C4-2B (cell line): ENCODE data around the gene JAK3.
A peak's percentile ranks its signal among the peaks of the same experiment; 100 is the strongest.

Experiments used
- H3K27ac ChIP-seq: fragments of 450-650 bp; 2 replicates; pipeline ENCODE4 v1.5.1; 2017
- ZFX ChIP-seq: fragments of 450-650 bp; IDR thresholded peaks from 2 replicates; pipeline ENCODE4 v1.6.1; 2017
- TF ChIP-seq, protein P1 (sequence below): fragments of 450-650 bp; conservative IDR thresholded peaks from 2 replicates; pipeline ENCODE4 v1.5.1; 2017; ENCODE audit warnings: mild to moderate bottlenecking

Gene JAK3

DNA sequence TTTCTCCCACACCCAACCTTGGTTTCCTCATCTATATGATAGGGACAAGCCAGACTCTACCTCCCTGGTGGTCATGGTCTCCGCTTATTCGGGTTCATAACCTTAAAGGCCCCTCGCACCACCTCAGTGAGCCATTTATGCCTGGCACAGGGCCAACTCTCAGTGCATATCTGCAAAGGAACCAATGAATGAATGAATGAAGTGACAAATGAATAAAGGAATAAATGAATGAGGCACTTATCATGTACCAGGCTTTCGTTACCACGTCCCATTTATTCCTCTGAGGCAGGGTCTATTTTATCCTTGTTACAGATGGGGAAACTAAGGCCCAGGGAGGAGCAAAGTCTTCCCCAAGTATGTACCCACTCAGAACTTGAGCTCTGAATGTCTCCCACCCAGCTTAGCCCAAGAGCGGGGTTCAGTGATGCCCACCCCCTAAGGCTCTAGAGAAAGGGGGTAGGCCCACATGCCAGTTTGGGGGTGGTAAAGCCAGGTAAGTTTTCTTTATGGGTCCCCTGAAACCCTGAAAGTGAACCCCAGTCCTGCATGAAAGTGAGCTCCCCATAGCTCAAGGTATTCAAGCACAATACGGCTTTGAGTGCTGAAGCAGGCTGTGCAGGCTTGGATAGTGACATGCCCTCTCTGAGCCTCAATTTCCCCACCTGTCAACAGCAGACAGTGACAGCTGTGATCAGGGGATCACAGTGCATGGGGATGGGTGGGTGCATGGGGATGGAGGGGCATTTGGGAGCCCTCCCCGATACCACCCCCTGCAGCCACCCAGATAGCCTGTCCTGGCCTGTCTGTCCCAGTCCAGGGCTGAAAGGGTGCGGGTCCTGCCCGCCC is 23.5 kb upstream of the JAK3 start:
- no peak overlapping the region for H3K27ac ChIP-seq
- TF ChIP-seq ZFX = no peak
- TF ChIP-seq, protein P1, sequence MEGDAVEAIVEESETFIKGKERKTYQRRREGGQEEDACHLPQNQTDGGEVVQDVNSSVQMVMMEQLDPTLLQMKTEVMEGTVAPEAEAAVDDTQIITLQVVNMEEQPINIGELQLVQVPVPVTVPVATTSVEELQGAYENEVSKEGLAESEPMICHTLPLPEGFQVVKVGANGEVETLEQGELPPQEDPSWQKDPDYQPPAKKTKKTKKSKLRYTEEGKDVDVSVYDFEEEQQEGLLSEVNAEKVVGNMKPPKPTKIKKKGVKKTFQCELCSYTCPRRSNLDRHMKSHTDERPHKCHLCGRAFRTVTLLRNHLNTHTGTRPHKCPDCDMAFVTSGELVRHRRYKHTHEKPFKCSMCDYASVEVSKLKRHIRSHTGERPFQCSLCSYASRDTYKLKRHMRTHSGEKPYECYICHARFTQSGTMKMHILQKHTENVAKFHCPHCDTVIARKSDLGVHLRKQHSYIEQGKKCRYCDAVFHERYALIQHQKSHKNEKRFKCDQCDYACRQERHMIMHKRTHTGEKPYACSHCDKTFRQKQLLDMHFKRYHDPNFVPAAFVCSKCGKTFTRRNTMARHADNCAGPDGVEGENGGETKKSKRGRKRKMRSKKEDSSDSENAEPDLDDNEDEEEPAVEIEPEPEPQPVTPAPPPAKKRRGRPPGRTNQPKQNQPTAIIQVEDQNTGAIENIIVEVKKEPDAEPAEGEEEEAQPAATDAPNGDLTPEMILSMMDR = no peak

DNA sequence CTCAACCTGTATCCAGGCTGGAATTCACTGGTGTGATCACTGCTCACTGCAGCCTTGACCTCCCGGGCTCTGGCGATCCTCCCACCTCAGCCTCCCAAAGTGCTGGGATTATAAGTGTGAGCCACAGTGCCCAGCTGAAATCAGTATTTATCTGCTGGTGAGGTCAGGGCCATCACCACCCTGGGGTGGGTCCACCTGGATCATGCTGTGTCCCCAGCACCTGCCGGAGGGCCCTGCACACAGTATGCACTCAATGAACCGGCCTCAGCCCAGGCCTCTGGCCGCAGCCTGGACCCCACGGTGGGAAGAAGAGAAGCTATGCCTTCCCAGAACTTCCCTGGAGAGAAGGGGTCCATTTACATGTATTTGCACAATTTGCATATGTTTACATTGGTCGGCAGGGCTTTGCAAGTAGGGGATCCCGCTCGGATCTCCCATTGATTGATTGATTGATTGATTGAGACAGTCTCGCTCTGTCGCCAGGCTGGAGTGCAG is 21.4 kb upstream of the JAK3 start:
- no peak for TF ChIP-seq ZFX
- TF ChIP-seq, protein P1 = no peak
- H3K27ac ChIP-seq = no peak overlapping the region

DNA sequence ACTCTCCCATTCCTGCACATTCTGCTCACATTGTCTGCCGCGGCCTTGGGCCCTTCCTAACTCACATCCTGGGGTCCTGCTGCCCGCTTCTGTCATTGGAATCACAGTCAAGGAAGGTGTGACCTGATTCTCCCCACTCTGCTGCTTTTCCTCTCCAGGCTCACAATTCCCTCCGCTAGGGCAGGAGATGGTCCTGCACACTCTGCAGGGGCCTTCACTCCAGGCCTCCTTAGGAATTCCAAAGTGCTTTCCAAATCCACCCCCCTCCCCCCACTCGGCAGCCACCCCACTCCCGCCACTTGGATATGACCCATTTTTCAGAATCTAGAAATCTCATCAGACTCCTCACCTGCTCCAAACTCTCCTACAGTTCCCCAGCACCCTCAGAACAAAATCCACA is 20.9 kb upstream of the JAK3 start:
- no peak overlapping the region for H3K27ac ChIP-seq
- TF ChIP-seq ZFX = no peak
- TF ChIP-seq, protein P1 = no peak

DNA sequence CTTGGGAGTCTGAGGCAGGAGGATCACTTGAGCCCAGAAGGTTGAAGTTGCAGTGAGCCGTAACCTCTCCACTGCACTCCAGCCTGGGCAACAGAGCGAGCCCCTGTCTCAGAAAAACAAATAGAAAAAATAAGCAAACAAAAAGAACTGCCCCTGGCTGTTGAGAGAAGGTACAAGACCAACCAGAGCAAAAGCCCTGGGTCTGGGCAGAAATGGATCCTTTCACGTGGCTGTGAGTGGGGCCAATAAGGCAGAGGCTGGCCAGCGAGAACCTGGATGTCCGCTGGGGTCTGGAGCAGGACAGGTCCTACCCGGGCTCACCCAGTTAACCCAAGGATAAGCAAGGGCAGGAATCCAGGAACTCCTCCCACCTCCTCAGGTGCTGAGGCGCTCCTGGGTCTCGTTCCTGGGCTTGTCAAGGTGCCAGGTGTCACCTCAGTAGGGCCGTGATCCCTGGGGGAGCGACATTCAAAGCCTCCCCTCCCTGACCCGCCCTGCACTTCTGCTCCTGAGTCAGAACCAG is 19.2 kb upstream of the JAK3 start:
- no peak for TF ChIP-seq ZFX
- TF ChIP-seq, protein P1 = no peak
- H3K27ac ChIP-seq = no peak overlapping the region

DNA sequence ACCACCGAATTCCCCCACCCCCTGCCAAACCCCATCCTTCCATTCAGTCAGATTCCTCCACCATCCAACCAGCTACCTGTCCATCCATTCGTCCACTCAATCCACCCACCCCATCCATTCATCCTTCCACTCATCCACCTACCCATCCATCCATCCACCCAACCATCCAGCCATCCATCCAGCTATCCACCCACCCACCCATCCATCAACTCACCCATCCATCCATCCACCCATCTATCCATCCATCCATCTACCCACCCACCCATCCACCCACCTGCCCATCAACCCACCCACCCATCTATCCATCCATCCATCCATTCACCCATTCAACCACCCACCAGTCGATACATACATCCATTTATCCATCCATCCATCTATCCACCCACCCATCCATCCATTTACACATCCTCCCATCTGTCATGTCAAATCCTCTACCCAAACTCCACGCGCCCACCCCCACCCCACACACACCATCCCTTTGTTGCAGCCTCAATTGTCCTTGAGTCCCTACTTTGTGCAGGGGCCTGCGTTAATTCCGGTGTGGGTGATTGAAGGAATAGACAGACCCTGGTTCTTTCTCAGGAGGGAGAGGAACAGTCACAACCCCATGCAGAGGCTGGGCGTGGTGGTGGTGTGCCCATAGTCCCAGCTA is 18.7 kb upstream of the JAK3 start:
- H3K27ac ChIP-seq = no peak overlapping the region; the same call in 1 of the 2 replicates
- TF ChIP-seq ZFX = no peak
- TF ChIP-seq, protein P1 = no peak

DNA sequence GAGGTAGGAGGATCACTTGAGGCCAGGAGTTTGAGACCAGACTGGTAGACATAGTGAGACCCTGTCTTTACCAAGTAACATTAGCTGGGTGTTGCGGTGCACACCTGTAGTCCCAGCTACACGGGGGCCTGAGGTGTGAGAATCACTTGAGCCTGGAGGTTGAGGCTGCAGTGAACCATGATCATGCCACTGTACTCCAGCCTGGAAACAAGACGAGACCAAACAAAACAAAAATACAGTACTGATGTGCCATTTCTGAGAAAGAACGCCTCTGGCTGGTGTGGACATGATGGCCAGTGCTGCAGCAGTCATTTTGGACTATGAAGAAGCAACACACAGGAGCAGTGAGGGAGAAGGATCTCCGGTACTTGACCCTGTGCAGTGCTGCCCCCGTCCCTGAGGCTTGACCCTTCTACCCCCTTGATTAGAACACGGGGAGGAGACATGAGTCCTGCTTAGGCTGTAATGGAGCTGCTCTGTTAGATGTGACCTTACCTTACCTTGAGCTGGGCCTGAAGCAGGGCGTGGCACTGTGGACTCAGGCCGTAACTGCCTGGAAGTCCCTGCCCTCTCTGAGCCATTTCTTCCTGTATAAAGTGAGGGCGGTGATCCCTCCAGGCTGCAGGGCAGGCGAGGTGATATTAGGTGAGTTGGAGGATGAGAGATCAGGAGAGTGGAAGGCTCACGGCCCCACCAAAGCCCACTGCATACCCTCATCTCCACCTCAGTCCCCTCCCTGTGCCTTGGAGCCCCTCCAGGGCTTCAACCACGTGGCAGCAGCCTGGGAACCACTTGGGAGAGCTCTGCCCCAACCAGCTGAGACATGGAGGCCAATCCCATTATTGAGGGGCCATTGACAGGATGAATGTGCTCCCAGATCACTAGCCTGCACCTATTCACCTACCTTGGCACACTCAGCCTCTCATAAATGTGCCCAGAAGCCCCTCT is 17.9 kb upstream of the JAK3 start:
- no peak for TF ChIP-seq ZFX
- TF ChIP-seq, protein P1 = no peak
- peak overlapping the region; percentile 8 for H3K27ac ChIP-seq
